ENCODE measurements around the gene GABRR2.
A peak's percentile ranks its signal among the peaks of the same experiment; 100 is the strongest.

GABRR2 gene

DNA sequence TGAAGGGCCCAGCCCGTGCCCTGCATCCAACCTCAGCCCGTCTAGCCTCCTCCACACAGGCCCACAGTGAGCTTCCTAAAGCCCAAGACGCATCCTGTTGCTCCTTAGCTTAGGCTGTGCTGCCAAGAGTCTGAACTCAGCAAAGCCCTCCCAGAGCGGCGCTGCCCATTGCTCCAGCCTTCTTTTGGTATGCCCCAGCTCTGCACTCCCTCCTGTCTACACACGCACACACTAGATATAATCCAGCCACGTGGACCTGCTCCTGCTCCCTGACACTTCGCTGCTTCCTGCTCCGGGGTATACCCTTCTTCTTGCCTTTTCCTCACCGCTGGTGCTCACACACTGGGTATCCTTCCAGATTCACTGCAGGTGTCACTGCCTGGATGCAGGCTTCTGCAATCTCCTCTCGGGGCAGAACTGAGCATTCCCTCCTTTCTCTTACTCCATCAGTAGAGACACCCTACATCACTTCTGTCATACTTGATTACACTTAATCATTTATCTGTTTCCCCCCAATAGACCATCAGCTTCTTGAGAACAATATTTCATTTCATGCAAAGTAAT lies 23.8 kb downstream of the GABRR2 start:
- DNase-seq (ENCODE audit: low read depth, low spot score) = no peak

DNA sequence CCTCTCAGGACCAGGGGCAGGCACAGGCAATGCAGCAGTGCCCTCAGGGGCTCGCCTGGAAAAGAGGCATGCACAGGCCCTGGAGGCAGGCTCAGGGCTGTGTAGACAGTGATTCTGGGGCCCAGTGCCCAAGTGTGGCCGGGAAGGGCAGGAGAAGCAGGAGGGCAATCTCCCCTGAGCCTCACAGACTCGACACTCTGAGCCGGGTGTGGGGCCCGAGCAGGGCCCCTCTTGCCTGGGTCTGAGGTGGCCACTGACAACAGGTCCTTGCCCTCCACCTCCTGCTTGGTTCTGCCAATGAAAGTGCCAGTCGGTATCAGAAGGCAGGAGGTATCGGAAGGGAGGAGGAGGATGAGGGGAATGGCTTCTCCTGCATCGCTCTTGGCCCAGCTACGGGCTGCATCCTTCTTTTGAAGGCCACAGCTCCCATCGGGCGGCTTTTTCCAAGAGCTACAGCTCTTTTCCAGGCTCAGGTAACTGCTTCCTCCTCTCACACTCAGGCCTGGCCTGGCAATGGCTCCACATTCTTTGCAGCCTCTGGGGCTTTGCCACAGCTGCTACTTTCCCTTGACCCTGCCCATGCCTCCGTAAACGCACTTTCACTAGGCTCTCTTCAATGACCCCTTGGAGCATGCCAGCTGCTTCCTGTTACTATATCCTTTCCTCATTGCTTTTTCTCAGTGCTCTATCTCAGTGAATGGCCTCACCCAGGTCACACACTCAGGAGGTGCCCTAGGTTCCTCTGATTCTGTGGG lies 24.5 kb downstream of the GABRR2 start:
- DNase-seq (ENCODE audit: low read depth, low spot score) = no peak

DNA sequence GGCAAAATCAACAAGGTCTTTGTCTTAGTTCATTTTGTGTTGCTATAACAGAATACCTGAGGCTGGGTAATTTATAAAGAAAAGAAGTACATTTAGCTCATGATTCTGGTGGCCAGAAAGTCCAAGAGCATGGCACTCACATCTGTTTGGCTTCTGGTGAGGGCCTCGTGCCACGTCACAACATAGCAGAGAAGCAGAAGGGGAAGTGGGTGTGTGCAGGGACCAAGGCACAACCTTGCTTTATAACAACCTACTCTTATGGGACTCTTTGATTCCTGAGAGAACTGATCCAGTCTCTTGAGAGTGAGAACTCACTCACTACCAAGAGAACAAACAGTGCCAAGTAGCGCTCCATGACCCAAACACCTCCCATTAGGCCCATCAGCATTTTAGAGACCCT lies 25.4 kb downstream of the GABRR2 start:
- no peak for DNase-seq (ENCODE audit: low read depth, low spot score)

DNA sequence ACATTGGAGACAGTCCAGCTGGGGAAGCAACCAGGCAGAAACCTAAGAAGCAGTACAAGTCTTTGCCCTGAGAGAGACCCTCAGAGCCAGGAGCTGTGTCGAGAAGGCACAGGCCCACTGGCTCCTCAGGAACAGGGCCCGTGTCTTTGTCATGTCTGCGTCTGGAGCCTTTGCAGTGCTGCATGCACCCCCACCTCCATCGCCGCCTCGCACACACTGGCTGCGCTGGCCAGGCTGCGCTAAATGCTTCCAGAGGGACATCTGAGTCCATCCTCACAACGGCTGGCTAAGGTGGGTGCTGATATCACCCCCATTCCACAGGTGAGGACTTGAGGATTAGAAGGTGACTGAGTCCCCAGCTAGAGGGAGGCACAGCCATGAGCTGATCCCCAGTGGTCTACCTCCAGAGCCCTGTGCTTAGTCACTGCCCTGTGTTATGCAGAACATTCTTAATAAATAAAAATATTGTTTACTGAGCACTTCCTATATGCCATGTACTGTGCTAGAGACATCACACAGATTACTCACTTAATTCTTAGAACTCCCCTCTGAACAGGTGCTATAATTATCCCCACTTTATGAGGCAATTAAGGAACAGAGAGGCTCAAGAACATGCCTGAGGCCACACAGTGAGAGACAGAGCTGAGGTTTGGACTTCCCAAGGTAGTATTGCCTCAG lies 27.6 kb downstream of the GABRR2 start:
- no peak for DNase-seq (ENCODE audit: low read depth, low spot score)

DNA sequence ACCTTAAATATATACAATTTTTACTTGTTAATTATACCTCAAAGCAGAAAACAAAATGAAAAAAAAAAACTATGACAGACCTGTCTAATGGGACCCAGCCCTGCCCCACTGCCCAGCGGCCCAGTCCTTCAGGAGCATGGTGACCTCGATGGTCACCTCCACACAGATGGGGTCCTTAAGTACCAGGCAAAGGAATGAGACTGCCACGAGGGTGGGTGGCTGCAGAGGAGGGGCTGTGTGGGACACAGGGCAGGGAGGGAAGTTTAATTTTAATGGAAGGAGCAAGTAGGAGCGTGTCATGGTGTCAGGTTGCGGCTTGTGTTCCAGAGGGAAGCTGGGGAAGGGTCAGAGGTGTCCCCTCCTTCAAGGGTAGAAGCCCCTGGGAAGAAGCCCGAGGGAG lies 28.6 kb downstream of the GABRR2 start:
- no peak for DNase-seq (ENCODE audit: low read depth, low spot score)

DNA sequence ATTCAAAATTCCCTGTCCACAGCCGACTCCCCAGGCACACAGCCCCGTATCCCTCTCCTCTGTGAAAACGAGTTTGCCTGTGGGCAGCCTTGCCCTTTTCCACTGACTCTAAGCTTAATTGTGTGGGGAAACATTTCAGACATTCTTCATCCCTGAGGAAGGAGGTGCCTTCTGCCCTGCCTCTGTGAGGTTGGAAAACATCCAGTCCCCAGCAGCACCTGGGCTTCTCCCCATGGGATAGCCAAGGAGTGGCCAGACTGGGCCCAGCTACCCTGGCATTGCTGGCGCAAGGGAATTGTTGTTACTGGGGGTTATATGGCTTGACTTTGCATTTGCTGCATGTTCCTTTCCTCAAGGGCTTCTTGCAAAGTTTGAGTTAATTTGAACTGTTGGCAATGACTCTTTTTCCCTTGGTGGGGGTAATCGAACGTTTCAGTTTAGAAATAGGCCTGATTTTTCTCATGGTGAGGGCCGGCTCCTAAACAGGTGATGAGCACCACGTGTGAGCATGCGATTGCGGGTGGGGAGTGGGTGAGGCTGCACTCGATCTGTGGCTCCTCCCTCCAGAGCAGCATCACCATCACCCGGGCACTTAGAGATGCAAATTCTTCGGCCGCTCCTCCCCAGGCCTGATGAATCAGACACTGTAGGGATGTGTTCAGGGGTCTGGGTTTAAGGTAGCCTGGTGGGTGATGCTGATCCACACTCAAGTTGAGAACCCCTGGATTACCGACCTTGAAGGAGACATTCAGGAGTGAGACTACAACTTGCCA lies 29.9 kb downstream of the GABRR2 start:
- DNase-seq (ENCODE audit: low read depth, low spot score) = peak; percentile 59

DNA sequence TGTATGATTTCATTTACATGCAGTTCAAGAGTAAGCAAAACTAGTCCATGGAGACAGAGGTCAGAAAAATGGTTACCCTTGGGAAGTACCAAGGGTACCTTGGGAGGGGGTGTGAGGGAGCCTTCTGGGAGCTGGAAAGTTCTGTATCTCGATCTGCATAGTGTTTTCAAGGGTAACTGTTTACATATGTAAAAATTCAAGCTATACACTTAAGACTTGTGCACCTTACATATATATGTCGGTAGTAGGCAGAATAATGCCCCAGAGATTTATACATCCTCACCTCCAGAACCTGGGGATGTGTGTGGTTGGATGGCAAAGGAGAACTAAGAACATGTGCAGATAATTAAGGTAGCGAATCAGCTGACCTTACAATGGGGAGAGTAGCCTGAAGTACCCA lies 31.0 kb downstream of the GABRR2 start:
- DNase-seq (ENCODE audit: low read depth, low spot score) = no peak

DNA sequence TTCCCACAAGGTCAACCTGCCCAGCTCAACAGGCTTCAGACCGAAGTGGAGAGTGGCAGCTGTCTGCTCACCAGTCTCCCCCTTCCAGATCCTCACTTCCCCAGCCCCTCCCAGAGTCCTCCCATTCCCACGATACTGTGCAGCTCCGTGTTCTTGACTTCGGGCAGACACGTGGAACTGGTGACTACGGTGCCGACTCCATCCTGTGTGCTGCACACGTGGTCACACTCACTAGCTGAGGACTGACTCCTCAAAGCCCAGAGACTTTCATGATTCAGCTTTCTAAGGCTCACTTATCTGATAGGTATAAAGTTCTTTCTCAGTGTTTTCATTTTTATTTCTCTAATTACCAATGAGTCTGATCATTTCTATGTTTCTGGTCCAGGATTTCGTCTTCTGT lies 32.4 kb downstream of the GABRR2 start:
- DNase-seq (ENCODE audit: low read depth, low spot score) = no peak

DNA sequence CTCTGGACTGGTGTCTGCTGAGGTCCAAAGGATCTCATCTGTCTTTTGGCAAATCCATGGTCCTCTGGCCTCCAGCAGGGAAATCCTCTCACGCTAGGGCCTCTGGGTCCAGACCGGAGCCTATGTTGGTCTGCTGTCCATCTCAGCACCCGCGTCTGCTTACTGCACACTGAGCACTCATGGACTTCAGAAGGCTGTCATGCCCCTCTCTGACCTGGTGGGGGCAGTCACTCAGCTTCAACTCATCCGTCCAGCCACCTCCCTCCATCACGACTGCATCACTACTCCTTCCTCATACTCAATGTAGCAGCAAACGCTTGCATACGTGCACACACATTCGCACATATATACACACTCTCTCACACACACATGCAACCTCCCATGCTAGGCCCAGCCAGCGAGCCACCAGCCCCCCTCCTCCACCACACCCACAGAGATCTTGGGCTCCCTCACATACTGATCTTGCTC lies 33.3 kb downstream of the GABRR2 start:
- peak; percentile 25 for DNase-seq (ENCODE audit: low read depth, low spot score)

DNA sequence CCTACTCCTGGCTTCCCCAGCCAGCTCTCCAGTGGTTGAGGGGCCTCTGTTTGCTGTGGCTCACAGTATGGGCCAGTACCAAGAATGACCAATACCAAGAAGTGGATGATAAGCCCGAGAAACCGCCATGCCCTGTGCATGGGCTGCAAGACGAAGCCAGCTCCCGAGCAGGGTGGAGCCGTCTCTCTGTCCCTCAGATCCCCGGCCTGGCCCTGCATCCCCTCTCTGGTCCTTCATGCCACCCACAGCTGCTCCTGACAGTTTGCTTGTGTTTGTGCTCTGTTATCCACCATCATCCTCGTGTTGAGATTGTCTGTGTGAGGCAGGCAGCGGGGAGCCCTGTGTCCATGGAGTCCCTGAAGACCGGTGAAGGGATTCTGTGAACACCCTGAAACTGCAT lies 36.1 kb downstream of the GABRR2 start:
- no peak for DNase-seq (ENCODE audit: low read depth, low spot score)

DNA sequence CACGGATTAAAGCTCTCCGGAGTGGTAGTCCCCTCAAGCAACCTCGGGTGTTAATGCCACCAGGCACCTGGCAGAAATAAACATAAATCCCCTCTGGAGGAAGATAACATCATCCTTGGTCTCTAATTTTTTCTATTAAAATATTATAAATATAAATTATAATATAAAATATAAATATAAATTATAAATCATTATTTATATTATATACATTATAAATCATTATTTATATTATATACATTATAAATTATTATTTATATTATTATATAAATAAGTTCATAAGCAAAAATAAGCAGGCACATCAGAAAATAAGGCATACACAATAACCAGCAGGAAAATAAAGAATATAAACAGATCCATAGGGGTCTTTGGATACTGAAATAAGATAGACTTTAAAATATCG lies 39.2 kb downstream of the GABRR2 start:
- DNase-seq (ENCODE audit: low read depth, low spot score) = no peak

DNA sequence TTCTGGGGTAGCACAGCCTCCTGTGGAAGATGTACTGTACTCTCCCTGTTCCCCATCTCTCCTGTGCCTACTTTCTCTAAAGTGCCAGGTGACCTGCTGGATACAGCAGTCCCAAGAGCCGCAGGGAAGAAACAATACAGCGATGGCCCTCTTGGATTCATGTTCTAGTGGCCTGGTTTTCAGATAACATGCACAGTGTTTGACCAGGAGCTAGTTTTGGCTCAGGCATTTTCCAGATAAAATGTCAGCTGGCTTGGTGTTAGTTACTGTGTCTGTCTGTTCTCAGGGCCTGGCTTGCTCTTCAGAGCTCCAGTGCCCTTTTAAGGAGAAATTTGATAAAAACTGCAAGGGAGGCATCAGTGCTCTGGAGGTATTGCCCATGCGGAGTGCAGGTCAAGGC lies 41.3 kb downstream of the GABRR2 start:
- DNase-seq (ENCODE audit: low read depth, low spot score) = no peak

DNA sequence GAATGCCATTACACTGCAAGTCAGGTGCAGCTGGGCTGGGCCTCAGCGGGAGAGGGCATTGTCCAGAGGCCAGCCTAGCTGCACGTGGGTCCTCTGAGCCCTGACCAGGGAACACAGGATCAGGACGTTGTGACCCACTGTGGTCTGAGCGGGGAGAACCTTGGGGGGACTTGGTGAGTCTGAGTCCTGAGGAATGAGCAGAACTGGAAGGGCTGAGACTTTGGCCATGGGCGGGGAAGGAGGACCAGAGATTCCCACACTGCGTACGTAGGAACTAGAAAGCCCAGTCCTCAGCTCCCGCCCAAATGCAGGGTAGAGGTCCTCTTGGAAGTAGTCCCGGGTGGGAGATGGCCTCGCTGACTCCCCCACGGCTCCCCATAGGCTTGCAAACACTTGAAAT lies 42.5 kb downstream of the GABRR2 start:
- no peak for DNase-seq (ENCODE audit: low read depth, low spot score)

DNA sequence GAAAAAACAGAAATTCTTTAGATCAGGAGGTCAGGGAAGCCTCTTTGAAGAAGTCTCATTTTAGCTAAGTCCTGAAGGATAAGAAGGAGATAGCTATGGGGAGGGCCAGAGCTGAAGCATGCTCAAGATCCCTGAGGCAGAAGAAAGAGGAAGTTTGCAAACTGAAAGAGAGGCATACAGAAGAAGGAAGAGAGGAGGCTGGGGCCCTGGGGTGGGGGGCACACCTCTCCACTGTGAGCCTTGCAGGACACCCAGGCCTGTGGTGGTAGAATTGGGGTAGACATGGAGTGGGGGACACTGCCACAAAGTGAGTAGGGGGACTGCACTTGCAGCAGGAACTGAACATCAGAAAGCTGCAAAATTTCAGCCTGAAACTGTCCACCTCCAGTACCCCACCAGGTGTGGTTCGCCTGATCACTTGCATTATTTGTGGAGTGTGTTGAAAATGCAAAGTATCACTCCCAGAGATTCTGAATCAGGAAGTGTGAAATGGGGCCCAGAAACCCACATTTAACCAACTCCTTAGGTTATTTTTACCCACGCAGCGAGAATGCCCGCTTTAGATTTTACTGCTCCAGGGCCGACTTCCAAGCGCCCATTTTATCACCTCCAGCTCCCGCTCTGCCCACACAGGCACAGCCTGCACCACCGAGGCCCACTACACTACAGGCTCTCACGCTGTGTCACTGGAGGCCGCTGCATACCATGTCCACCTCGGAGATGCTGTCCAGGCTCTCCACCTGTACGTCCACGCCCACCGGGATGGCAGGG lies 44.0 kb downstream of the GABRR2 start:
- no peak for DNase-seq (ENCODE audit: low read depth, low spot score)

DNA sequence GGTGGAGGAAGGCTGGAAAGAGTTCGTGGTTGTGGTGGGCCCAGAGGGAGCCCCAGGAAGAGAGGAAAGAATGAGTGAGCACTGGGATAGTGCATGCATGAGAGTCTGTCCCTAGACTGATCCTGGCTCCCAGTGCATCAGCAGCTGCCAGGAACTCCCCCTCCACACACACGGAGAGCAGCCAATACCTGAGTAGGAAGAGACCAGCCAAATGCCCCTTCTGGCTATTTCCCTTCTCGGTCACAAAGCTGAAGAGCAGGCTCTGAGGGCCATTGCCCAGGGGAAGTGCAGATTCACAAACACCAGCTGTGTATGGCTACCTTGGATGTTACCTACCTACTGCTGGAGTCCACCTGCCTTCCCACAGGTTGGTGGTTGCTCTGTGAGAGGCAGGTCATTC lies 45.1 kb downstream of the GABRR2 start:
- DNase-seq (ENCODE audit: low read depth, low spot score) = no peak

DNA sequence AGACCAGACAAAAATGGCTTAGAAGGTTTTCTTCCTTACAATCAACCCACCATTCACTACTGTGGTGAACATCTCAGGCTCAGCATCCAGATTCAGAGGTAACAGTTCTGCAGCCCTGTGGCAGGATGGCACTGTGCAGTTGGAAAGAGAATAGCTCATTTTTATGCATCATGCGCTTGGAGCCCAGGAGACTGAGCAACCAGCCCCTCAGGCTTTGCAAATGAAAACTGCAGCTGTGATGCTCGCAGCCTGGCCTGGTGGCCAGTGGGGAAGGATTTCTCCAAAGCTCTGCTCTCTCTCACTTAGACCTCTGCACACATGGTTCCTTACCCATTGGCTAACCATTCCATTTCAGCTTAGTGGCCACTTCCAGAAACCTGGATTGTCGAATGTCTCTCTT lies 45.8 kb downstream of the GABRR2 start:
- DNase-seq (ENCODE audit: low read depth, low spot score) = no peak

DNA sequence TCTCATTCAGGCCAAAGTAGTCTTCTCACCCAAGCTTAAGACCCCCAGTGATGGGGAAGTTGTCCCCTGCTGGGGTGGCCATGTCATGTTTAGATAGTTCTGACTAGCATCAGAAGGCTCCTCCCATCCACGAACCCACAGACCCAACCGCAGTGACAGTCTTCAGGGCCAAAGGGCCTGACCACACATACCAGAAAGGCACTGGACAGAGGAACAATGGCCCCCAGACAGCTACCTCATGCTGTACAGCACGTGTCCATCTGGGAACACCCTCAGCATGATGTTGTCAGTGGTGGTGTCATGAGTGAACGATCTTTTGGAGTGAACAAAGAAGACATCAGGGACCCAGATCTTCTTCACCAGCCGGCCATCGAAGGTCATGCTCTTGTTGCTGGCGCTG lies 46.3 kb downstream of the GABRR2 start:
- DNase-seq (ENCODE audit: low read depth, low spot score) = peak; percentile 39

DNA sequence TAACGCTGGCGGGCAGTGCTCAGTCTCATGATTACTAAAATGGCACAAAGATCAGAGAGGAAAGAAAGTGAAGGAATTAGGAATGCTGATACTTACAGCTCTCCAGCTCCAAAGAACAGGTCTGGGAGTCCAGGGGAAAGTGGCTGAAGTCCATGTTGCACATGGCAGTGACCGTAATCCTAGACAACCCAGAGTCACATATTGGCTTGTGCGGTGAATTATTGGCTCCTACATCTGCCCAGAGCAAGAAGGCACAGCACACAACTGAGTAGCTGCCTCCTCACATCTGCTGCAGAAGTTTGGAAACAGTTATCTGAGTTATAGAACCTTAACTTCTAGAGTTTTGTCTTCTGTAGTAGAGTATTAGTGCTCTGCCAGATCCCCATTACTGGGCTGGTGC lies 47.2 kb downstream of the GABRR2 start:
- DNase-seq (ENCODE audit: low read depth, low spot score) = no peak

DNA sequence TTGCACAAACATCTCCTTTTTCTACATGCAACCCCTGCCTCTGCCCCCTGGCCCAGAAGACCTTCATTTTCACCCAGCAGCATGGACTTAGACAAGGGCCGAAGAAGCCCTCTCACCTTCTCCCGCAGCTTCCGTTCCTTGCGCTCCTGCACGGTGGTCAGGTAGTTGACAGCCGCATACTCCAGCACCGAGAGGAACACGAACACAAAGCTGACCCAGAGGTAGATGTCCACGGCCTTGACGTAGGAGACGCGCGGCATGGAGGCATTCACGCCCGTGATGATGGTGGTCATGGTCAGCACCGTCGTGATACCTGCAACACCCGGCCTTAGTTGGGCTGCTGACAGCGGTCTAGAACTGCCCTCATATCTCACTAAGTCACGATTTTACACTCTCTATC lies 50.8 kb downstream of the GABRR2 start:
- DNase-seq (ENCODE audit: low read depth, low spot score) = no peak

DNA sequence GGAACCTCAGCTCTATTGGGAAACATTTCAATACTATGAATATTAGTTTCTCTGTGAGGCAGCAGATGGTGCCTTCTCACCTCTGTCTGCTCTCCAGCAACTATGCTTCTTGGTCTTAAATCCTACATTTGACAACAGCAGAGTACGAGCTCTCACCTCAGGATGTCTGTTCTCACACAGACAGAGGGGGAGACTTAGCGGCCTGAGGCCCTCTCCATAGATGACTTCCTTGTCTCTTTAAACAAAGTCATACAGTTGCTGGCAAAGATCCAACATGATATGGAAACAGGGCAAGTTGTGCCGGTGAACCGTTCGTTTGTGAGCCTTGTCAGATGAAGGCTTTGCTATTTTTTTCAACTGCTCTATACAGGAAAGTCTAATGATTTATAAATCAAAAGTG lies 54.3 kb downstream of the GABRR2 start:
- DNase-seq (ENCODE audit: low read depth, low spot score) = no peak

DNA sequence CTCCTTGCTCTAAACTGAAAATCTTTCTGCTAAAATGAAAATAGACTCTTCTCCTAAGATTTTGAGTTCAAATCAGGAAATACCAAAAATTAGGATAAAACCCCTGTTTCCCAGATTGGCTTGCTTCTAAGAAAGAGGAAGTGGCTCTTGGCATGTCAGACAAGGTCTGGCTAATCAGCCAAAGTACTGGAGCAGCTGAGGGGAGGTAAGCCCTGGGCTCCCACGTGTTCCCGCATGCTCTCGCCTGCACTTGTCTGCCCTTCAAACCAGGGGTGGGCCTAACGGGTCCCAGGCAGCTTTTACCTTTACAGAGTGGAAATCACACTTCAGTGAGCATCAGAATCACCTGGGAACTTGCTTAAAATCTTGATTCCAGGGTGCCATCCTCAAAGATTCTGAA lies 54.8 kb downstream of the GABRR2 start:
- DNase-seq (ENCODE audit: low read depth, low spot score) = no peak

DNA sequence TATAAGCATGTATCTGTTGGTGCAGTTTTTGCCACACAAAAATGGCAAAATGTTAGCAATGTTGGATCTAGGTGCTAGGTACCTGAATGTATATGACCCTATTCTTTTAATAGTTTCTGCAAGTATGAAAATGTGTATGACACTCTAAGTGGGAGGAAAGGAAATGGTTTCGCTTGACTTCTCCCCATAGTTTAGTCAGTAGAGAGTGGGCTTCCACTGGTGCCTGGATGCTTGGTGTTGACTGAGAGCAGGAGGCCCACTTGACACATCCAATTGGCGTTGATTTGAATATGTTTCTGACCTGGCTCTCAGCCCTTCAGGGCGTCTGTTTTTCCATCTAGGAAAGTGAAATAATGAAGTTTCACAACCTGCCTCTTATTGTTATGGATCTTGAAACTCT lies 56.2 kb downstream of the GABRR2 start:
- DNase-seq (ENCODE audit: low read depth, low spot score) = no peak

Data from astrocyte of the hippocampus (primary cell).